GM21529 (cell line): ENCODE results near the gene TNFSF10.
"Not testable (repeated sequence)": the region's sequence is repeated elsewhere in the genome, so short reads cannot be mapped to it uniquely, and the experiment has no call there.

Experiments used
- ATAC-seq: cut with Tn5 transposase; IDR thresholded peaks from one replicate; pipeline ENCODE4 v1.9.1; 2021; ENCODE audit not compliant: unreplicated experiment

The TNFSF10 gene

DNA sequence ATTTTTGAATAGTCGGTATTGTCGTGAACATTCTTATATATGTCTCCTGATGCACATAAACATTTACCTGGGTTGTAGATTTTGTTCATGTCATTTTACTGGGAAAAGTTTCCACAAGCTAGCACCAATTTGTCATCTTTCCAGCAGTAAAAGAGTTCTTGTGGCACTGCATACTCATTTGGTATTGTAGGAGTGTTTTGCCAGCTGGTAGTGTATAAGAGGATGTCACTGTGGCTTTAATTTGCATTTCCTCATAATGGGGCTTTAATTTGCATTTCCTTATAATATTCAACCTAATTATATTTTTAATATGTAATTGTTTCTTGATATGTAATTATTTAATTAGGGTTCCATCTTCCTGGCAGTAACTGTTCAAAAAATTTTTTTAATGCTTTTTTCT lies 21.2 kb upstream of the TNFSF10 start:
- no peak for ATAC-seq

- ATAC-seq: no peak
Measured at GRCh38 chr3:172543884-172544283, 20.7 kb upstream of the TNFSF10 start.

- ATAC-seq: no peak
Measured at GRCh38 chr3:172543419-172543818, 20.2 kb upstream of the TNFSF10 start.

DNA sequence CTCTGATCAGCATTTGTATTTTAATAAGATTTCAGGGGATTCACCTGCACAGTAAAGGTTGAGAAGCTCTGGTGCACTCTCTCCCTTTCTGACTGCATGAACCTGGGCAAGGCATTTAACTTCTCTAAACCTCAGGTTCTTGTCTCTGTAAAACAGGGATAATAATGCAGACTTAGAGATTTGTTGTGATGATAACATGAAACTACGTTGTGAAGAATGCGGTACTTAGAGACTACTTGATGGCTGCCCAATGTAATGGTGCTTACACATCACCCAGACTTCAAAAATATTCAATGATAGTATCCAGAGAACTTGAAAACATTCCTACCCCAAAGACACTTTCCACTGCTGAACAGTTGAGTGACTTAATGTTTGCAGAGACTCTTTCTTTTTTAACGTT lies 19.8 kb upstream of the TNFSF10 start:
- ATAC-seq: no peak

DNA sequence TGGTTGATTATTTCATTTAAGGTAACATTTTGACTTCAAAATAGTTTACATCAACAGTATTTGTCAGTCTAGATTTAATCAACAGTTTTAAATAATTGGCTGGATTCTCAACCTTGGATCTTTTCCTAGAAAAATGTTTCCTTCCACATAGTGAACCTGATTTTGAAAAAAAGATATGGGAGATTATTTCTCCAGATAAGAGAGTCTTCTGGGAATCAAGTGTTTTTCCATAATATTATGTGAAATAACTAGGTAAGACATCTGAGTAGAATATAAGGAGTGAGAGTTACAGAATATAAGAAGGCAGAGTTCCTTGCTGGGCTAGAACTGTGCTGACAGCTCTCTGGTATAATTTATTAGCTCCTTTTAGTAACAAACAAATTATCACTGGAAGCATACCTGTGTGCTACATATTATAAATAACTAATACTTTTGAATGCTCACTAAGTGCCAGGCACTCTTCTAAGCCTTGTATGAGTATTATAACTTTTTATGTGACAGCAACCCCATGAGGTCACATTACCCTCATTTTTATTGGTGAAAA lies 18.8 kb upstream of the TNFSF10 start:
- no peak for ATAC-seq

DNA sequence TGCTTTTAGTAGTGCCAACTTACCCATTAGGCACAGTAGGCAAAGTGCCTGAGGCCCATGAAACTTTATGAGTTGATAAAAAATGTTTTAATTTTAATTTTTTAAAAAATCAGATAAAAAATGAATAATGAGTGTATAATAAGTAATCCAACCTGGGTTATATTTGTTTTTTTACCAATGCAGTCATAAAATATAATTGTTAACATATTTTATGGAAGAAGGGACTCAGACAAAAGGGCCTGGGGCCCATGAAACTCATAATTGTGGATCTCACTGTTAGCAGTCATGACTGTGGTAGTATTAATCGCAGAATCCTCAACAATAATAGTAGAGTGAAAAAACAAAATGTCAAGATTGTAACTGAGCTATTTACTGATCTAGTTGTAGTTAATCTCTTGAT lies 16.8 kb upstream of the TNFSF10 start:
- no peak for ATAC-seq

GRCh38 chr3:172539273-172539672 lies 16.0 kb upstream of the TNFSF10 start:
- ATAC-seq: no peak

DNA sequence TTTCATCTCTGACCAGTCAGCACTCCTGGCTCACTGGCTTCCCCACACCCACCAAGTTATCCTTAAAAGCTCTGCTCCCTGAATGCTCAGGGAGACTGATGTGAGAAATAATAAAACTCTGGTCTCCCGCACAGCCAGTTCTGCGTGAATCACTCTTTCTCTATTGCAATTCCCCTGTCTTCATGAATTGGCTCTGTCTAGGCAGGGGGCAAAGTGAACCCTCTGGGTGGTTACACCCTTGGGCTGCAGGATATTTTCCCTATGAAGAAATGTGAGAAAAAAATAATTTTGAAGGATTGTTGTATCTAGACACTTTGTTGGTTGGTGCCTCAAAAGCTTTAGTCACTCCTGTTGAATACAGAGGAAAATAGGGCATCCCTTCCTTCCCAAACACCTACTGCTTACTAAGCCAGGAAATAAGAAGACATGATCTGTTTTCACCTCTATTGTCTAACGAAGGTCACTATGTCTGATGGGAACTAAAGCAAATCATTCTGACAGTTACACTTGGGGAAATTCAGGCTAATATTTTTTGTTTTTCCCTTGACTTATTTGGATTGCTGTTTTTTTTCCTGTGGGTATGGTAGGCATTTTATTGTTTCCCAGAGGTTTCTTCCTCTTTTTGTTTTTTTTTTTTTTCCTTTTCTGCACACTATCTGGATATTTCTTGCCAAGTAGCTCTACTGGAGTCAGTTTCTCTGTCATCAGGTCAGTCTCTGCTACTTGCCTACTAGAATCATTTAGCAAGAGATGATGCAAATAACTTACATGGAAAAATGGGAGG lies 15.3 kb upstream of the TNFSF10 start:
- no peak for ATAC-seq

- ATAC-seq: no peak
Measured at GRCh38 chr3:172537507-172538158, 14.4 kb upstream of the TNFSF10 start.

GRCh38 chr3:172536993-172537419 lies 13.8 kb upstream of the TNFSF10 start:
- ATAC-seq: no peak

- no peak for ATAC-seq
Measured at GRCh38 chr3:172536505-172536904, 13.3 kb upstream of the TNFSF10 start.

GRCh38 chr3:172530566-172530965 lies 7.3 kb upstream of the TNFSF10 start:
- ATAC-seq: peak; percentile 79

DNA sequence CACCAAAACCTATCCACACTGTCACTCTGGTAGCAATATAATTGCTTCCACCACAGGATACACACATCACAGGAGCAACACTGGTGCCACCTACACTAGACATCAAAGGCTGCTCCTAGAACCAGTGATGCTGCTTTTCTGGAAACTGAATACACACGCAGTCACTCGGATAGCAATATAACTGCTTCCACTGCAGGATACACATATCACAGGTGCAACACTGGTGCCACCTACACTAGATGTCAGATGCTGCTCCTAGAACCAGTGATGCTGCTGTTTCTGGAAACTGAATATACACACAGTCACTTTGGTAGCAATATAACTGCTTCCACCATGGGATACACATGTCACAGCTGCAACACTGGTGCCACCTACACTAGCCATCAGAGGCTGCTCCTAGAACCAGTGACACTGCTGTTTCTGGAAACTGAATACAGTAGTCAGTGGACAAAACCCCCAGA lies 6.9 kb upstream of the TNFSF10 start:
- ATAC-seq: peak; percentile 19

- ATAC-seq: no peak
Measured at GRCh38 chr3:172528677-172529076, 5.4 kb upstream of the TNFSF10 start.

- ATAC-seq: no peak
Measured at GRCh38 chr3:172527306-172527705, 4.1 kb upstream of the TNFSF10 start.

GRCh38 chr3:172525116-172525613 lies 1.9 kb upstream of the TNFSF10 start:
- ATAC-seq: no peak

- ATAC-seq: no peak
Measured at GRCh38 chr3:172524611-172525010, 1.4 kb upstream of the TNFSF10 start.

DNA sequence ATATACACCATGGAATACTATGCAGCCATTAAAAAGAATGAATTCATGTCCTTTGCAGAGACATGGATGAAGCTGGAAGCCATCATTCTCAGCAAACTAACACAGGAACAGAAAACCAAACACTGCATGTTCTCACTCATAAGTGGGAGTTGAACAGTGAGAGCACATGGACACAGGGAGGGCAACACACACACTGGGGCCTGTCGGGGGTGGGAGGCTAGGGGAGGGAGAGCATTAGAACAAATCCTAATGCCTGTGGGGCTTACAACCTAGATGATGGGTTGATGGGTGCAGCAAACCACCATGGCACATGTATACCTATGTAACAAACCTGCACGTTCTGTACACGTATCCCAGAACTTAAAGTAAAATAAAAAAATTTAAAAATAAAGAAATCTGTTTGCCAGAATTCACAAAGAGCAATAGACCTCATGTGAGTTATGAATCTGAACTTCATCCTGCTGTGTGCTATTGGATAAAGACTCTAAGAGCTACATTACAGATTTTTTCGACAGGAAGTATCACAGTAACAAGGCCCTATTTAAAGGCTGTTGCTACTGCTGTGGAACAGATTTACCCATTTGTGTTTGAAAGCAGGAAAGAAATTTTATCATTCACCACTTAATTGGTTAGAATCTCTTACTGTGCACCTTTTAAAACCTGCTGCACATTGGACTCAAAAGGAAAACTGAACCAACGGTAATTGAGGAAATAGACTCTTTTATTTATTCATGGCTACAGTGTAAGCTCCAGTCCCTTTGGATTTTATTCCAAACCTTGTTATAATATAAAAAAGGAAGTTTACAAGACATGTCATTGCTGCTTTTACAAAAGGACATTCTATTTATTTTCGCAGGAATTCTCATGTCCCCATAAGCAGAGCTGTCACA lies 1.1 kb downstream of the TNFSF10 start:
- not testable (repeated sequence) for ATAC-seq

GRCh38 chr3:172520301-172520831 lies 2.9 kb downstream of the TNFSF10 start:
- peak; percentile 32 for ATAC-seq

DNA sequence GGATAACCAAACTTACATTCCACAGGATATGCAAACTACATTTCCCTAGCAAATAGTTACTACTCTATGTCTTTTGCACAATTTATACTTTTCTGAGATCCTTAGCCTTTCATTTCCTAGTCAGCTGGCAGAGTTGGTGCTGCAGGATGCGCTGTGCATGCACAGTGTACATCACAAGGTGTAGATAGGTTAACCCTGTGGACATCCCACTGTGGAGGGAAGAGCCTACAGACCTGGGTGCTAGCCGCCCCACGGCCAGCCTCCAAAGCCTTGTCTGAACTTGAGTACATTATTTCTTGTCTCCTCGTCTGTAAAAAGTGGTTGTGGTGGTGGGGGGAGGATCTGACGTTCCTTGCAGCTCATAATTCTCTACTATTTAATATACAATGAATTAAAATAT lies 3.5 kb downstream of the TNFSF10 start:
- no peak for ATAC-seq
